HG03354 (cell line): ENCODE measurements around the gene ARHGEF39.
A peak's percentile ranks its signal among the peaks of the same experiment; 100 is the strongest.
"Not testable (repeated sequence)": the region's sequence is repeated elsewhere in the genome, so short reads cannot be mapped to it uniquely, and the experiment has no call there.

Source experiments
- ATAC-seq: cut with Tn5 transposase; IDR thresholded peaks from one replicate; pipeline ENCODE4 v1.9.1; 2021; ENCODE audit warnings: mild to moderate bottlenecking; ENCODE audit not compliant: unreplicated experiment, poor library complexity, severe bottlenecking

The ARHGEF39 gene

DNA sequence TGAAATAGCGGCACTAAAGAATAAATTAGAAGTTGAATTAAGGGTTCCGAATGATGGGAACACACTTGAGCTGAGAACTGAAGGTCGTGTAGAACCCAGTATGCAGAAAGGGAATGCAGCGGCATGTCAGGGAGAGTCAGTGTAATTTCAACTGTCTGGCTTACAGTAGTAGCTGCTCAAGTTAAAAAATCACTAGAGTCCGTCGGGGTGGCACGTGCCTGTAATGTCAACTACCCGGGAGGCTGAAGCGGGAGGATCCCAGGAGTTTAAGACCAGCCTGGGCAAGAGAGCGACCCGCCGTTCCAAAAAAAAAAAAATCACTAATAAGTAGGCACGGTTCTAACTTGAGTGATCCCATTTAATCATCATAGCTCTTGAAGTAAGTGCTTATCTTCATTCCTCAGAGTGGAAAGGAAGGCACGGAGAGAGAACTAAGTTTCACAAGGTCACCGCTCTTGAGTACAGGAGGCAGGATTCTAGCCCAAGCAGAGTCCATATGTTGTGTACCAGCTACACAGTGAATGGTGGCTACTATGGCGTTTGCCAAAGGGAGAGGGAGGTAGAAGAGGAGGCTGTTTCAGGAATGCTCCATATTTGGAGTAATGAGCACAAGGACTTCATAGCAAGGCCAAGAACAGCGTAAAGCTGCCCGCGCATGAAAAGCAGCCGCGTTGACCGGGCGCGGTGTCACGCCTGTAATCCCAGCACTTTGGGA, 8.0 kb downstream of the ARHGEF39 start:
- ATAC-seq: no peak

DNA sequence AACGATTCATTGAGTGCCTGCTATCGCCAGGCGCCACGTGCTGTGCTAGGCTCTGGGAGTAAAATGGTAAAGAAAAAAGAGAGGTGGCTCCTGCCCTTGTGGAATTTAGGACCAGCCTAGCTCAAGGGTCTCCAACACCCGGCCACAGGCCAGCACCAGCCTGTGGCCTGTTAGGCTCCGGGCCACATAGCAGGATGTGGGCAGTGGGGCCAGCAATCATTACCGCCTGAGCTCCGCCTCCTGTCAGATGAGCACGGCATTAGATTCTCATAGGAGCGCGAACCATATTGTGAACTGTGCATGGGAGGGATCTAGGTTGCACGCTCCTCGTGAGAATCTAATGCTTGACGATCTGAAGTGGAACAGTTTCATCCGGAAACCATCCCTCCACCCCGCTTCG, 8.6 kb downstream of the ARHGEF39 start:
- no peak for ATAC-seq

DNA sequence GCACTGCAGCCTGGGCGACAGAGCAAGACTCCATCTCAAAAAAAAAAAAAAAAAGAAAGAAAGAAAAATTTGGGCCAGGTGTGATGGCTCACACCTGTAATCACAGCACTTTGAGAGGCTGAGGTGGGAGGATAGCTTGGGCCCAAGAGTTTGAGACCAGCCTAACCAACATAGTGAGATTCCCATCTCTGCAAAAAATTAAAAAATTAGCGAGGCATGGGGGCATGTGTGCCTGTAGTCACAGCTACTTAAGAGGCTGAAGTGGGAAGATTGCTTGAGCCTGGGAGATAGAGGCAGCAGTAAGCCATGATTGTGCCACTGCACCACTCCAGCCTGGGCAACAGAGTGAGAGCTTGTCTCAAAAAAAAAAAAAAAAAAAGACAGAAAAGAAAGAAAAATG, 11.4 kb downstream of the ARHGEF39 start:
- ATAC-seq: no peak

DNA sequence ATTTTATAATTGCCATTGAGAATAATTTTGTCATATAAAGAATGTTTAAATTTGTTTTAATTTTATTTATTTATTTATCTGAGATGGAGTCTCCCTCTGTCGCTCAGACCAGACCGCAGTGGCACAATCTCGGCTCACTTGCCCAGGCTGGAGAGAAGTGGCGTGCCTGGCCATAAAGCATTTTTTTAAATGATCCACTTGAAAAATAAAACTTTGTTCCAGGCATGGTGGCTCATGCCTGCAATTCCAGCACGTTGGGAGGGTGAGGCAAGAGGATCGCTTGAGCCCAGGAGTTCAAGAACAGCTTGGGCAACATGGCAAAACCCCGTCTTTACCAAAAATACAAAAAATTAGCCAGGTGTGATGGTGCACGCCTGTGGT, 12.2 kb downstream of the ARHGEF39 start:
- ATAC-seq: no peak

DNA sequence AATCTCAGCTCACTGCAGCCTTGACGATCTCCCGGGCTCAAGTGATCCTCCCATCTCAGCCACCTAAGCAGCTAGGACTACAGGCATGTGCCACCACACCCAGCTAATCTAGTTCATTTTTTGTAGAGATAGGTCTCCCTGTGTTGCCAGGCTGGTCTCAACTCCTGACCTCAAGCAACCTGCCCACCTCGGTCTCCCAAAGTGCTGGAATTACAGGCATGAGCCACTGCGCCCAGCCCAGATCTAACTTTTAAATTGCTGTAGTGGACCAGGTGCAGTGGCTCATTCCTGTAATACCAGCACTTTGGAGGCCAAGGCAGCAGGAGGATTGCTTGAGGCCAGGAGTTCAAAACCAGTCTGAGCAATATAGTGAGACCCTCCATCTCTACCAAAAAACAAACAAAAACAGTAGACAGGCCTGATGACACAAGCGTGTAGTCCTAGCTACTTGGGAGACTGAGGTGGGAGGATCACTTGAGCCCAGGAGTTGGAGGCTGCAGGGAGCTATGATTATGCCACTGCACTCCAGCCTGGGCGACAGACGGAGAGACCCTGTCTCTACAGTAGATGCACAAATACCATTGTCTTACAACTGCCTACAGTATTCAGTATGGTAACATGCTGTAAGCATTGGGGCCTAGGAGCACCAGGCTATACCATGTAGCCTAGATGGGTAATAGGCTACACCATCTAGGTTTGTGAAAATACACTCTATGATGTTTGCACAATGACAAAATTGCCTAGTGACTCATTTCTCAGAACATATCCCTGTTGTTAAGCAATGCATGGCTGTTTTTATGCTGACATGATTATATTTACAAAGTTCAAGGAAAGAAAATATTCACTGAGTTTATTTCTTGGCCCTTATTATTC, 12.8 kb downstream of the ARHGEF39 start:
- no peak for ATAC-seq

DNA sequence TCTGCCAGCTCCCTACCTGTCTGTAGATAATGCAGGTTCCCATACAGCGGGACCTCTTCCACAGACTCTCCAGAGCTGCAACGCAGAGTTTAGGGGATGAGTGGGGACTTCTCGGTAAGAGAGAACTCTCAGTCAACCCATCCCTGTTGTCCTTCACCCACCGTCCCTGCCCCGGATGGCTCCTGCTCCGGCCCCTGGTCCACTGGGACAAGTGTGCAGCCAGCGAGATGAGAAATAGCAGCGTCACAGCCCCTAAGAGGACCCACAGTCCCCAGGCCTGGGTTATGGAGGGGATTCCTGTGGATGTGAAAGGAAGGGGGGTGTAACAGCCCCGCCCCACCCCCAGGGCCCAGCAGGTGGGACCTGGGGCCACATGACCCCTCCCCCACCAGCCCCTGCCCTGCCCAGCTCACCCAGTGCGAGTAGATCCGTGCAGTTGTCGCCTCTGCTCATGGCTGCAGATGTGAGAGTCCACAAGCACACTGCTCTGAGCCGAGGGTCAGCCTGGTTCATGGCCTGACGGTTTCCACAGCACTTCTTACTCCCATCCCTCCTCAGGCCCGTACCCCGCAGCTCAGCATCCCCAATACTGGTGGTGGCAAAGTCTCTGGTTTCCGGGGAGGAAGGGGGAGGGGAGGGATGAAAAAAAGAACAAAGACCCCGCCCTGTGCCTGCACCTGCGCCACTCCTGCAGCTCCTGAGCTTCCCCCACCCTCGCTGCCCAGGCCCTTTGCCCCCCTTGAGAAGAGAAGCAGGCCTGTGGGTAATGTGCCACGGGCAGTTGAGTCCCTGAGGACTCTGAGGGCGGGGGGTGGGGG, 14.4 kb downstream of the ARHGEF39 start, which contains the start of gene SIT1:
TSS of gene SIT1 (minus strand) at position 591 of the 818 bp plus-strand sequence. CDS start at position 513, 78 bp downstream.
- no peak for ATAC-seq

DNA sequence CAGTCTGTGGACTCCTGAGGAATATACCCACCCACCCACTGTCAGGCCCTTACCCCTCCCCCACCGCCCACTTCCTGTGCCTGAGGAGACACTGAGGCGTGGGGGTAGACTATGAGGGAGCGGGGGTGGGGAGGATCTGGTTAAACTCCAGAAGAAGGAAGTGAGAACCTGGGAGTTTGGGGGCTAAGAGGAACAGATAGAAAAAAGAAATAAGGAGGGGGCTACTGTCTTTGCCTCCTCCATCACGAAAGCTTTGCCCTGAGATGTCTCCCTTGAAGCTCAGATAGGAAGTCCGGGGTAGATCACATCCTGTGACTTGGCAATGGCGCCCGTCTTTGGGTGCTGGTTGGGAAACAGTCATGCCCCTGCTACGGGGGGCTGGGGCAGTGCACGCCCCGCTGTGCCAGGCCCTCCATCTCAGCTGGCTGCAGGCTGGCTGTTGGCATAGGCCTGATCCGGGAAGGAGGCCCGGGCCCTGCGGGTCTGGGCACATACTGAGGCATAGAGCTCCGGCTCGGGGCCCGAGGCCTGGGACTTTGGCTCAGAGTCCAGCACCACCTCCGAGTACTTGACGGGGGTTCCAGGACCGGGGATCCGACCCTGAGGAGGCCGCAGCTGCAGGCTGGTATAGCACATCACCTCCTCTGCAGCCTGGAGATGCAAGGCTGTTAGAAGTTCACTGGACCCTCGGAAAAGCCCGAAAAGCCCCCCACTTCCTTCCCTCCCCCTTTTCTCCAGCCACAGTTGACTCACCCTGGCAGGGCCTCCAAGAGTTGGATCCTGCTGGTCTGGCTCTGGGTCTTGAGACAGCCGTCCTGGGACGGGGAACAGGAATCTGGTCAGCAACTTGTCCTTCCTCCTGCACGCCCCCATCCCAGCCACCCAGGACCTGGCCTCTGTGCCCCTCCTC, 15.3 kb downstream of the ARHGEF39 start:
- ATAC-seq: no peak

DNA sequence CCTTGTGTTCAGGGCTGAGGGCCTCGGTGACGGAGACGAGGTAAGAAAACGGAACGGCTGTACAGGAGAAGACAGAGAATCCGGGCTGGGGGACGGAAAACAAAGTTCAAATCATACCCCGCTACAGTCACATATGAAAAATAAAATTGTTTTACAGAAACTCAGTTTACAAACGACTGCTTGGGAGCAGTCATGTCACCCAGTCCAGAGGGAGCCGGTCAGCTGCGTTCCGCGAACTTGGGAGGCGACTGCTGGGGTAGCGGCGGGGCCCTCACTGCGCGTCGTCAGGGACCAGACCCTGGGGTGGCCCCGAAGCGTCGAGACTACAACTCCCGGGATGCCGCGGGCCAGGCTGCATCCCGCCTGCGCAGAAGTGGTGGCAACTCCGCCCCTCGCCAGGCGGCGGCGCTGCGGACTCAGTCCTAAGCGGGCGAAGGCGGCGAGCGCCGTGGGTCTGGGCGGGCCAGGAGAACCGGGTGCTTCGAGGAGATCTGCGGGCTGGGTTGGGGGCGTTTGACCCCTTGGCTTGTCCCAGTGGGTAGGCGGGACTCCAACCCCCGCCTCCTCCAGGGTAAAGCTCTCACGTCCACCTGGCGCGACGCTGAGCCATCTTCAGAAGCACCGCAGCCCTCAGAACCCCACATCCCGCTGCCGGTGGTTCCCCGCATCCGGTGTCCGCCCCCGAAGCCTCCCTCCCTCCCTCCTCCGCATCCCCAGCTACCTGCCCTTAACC, 18.3 kb downstream of the ARHGEF39 start:
- peak; percentile 87 for ATAC-seq

DNA sequence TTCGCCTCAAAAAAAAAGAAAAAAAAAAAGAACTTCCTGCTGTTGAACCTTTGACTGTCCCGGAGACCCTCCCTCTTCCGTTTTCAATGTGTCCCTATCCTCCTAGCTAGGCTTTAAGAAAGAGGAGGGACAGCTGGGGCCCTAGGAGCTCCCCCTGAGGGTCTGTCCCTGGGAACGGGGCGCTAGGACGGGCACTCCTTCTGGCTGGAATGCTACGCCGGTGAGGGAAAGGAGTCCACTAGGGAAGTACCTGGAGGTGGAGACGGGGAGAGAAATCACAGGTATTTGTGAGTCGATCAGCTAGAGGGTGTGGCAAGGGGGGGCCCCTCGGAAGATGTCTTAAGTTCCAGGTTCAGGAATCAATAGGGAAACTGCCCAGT, 18.9 kb downstream of the ARHGEF39 start:
- no peak for ATAC-seq

DNA sequence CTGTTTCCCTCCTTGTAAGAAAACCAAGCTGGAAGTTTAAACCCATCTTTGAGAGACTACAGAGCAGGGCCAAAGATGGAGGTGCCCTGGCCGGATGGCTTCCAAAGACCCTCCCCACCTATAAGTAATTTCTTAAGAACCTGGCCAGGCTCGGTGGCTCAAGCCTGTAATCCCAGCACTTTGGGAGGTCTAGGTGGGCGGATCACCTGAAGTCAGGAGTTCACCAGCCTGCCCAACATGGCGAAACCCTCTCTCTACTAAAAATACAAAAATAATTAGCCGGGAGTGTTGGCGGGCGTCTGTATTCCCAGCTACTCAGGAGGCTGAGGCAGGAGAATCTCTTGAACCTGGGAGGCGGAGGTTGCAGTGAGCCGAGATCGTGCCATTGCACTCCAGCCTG, 19.3 kb downstream of the ARHGEF39 start:
- not testable (repeated sequence) for ATAC-seq

DNA sequence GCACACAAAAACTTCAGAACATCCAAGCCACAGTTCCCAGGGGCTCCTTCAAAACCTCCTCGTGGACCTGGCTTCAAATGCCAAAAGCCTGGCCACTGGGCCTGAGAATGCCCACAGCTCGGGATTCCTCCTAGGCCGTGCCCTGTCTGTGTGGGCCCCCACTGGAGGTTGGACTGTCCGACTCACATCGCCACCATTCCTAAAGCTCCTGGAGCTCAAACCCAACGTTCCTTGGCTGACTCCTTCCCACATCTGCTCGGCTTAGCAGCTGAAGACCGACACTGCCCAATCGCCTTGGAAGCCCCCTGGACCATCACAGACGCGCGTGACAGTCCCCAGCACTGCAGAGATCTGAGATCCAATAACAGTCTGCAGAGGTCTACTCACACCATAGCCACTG, 21.9 kb downstream of the ARHGEF39 start:
- no peak for ATAC-seq

DNA sequence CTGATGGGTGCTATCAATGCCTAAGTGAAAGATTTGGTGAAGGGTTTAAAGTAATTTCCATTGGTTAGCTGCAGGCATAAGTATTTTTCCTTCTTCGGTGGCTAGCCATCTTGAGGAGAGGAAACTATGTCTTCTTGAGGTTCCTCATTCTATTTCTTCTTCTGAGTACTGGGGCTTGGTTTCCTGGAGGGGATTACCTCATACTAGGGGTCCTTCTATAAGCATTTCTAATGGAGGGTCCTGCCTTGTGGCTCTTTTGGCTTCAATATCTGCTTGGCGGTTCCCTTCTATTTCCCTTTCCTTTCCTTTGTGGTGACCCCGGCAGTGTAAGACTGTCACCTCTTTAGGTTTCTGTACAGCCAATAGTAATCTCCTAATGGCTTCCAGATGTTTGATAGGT, 23.5 kb downstream of the ARHGEF39 start:
- not testable (repeated sequence) for ATAC-seq

DNA sequence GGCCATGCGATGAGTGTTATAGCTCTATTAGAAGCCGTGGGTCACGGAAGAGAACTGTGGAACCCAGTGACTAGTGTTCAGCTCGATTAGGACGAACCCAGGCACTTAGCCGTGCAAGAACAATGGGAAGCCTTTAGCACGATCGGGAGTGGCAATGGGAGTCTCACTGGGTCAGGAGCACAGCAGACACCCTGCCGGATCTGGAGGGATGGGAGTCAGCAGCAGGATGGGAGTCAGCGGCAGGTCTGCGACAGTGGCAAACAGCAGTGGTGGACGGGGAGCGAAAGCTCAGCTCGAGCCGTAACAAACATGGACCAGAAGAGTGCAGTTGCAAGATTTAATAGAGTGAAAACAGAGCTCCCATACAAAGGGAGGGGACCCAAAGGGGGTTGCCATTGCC, 24.6 kb downstream of the ARHGEF39 start:
- ATAC-seq: not testable (repeated sequence)

DNA sequence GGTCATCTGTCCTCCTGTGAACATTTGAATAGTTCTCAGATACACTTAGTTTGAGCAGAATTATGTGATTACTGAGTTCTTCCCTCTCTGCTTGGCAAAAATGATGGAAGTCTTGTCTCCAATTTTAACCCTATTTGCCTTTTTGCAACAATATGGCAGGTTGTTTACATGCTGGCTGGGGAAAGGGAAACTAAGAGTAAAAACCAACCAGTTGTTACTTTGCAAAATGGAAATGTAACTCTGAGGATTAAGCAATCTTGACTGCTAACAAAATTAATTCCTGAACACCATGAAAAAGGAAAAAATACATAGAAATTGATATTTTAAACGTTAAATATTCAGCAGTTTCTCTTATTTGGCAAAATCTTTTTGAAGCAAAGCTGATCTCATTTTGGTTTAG, 25.4 kb downstream of the ARHGEF39 start:
- ATAC-seq: no peak

DNA sequence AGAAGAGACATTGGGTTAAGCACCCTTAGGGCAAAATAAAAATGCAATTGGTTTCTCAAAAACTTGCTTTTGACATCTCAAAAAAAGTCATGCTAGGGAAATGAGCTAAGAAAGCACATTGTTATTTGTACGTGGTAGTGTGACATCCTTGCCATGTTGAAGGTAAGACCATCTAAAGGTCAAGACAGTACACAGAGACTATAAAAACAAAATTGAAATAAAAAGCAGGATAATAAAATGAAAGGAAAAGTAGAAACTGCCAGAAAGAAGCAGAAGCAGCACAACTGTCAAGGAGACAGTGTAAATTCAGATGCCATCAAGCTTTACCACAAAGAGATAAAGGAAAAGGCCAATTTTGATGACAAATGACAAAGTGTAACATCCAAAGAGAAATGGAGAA, 25.8 kb downstream of the ARHGEF39 start:
- ATAC-seq: not testable (repeated sequence)

DNA sequence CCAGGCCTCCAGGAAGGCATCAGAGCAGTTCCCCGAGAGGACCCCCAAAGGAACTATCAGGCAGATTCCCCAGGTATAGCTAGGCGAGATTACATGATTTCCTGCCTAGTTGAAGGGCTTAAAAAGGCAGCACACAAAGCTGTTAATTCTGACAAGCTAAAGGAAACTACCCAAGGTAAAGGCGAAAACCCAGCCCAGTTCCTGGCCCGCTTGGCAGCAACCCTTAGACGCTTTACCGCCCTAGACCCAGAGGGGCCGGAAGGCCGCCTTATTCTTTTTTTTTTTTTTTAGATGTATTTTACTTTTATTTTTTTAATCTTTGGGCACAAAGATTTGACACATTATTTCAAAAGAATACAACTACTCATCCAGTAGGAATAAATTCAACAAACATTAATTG, 26.2 kb downstream of the ARHGEF39 start:
- not testable (repeated sequence) for ATAC-seq

DNA sequence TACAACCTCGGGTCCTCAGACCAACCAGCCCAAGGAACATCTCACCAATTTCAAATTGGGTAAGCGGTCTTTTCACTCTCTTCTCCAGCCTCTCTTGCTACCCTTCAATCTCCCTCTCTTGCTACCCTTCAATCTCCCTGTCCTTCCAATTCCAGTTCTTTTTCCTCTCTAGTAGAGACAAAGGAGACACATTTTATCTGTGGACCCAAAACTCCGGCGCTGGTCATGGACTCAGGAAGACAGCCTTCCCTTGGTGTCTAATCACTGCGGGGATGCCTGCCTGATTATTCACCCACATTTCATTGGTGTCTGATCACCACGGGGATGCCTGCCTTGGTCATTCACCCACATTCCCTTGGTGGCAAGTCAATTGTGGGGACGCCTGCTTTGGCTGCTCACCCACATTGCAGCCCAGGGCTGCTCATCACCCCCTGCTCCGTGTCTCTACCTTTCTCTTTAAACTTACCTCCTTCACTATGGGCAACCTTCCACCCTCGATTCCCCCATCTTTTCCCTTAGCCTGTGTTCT, 27.5 kb downstream of the ARHGEF39 start:
- ATAC-seq: not testable (repeated sequence)

DNA sequence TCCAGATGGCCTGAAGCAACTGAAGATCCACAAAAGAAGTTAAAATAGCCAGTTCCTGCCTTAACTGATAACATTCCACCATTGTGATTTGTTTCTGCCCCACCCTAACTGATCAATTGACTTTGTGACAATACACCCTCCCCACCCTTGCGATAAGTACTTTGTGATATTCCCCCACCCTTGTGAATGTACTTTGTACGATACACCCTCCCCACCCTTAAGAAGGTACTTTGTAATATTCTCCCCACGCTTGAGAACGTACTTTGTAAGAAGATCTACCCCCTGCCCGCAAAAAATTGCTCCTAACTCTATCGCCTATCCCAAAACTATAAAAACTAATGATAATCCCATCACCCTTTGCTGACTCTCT, 28.1 kb downstream of the ARHGEF39 start:
- not testable (repeated sequence) for ATAC-seq
